GM12891 (cell line): ENCODE data around the gene GALK2.

Experiments
- PAX5 ChIP-seq: IDR thresholded peaks from 2 replicates; pipeline ENCODE4 v1.6.1; 2011; ENCODE audit warnings: low read length, moderate library complexity, mild to moderate bottlenecking; ENCODE audit not compliant: insufficient read depth, severe bottlenecking
- POLR2A ChIP-seq: IDR thresholded peaks from 2 replicates; pipeline ENCODE4 v1.6.1; 2011; ENCODE audit warnings: low read depth, low read length, control low read depth
- POLR2AphosphoS5 ChIP-seq: IDR thresholded peaks from 2 replicates; pipeline ENCODE4 v1.6.1; 2011; ENCODE audit warnings: low read depth, low read length, control low read depth
- SPI1 ChIP-seq: IDR thresholded peaks from 2 replicates; pipeline ENCODE4 v1.6.1; 2011; ENCODE audit warnings: low read depth, low read length, control low read depth
- TAF1 ChIP-seq: IDR thresholded peaks from 2 replicates; pipeline ENCODE4 v1.6.1; 2011; ENCODE audit warnings: low read depth, low read length, control low read depth

DNA sequence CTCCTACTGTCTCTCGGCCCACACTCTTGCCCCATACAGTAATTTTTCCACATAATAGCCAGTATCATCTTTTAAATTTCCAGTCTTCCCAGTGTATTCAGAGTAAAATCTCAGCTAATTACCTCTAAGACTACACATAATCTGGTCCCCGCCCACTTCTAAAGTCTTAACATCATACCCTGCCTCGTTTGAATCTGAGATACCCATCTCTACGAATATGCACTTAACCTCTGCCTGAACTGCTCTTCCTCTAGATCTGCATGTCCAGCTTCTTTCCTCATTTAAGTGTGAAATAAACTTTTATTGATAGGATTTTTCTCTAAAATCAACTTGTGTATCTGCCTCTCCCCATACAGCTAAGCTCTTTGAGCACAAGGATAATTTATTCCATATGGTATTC is 49.2 kb upstream of the GALK2 start:
- TF ChIP-seq TAF1 (no peak), SPI1 (no peak), POLR2A (no peak), POLR2AphosphoS5 (no peak), PAX5 (no peak)
